Endothelial cell (in vitro differentiated cells): ENCODE data around the gene PIP5KL1. TPM values are rescaled to one million over a fixed set of nuclear protein-coding genes. Genes with fewer than 3 reads are reported as not detected.

Source experiments
- DNase-seq: peaks from one replicate; pipeline ENCODE4 v3.0.0; 2021; ENCODE audit warnings: low spot score
- H3K27ac Mint-ChIP-seq: one replicate; pipeline ENCODE4 v1.8.0; 2021; ENCODE audit warnings: mixed read lengths, inconsistent platforms; ENCODE audit not compliant: unreplicated experiment
- H3K27me3 Mint-ChIP-seq: one replicate; pipeline ENCODE4 v1.8.0; 2021; ENCODE audit warnings: mild to moderate bottlenecking, moderate library complexity, mixed read lengths, inconsistent platforms; ENCODE audit not compliant: unreplicated experiment
- H3K36me3 Mint-ChIP-seq: one replicate; pipeline ENCODE4 v1.8.0; 2021; ENCODE audit warnings: mild to moderate bottlenecking, low read depth, mixed read lengths, inconsistent platforms; ENCODE audit not compliant: unreplicated experiment
- H3K4me1 Mint-ChIP-seq: one replicate; pipeline ENCODE4 v1.8.0; 2021; ENCODE audit warnings: mild to moderate bottlenecking, mixed read lengths, inconsistent platforms; ENCODE audit not compliant: unreplicated experiment
- H3K4me3 Mint-ChIP-seq: one replicate; pipeline ENCODE4 v1.8.0; 2021; ENCODE audit warnings: mild to moderate bottlenecking, mixed read lengths, inconsistent platforms; ENCODE audit not compliant: unreplicated experiment
- H3K9me3 Mint-ChIP-seq: one replicate; pipeline ENCODE4 v1.8.0; 2021; ENCODE audit warnings: mixed read lengths, inconsistent platforms; ENCODE audit not compliant: unreplicated experiment
- CTCF ChIP-seq: fragments of 200-600 bp; sonication (generic); IDR thresholded peaks from one replicate; pipeline ENCODE4 v1.5.0; 2021; ENCODE audit warnings: antibody characterized with exemption; ENCODE audit not compliant: unreplicated experiment
- total RNA-seq: library from RNA; stranded (reverse); fragmentation: NEBNext Ultra II Directional; extraction: Animal tissue kit (Norgen Biotek cat#: 25700); gene quantifications from one replicate; pipeline ENCODE4 v1.2.1, GENCODE V29; 2021; ENCODE audit not compliant: unreplicated experiment

Gene PIP5KL1
- total RNA-seq, 1 donor from 2014 or later = 2.4 TPM

- peaks cover 16% of the 10 kb centered on the region for H3K27me3 Mint-ChIP-seq
- H3K4me3 Mint-ChIP-seq = no peak overlapping the region
- peaks cover 23% of the 10 kb centered on the region for H3K4me1 Mint-ChIP-seq
- no peak for TF ChIP-seq CTCF
- H3K27ac Mint-ChIP-seq = peak overlapping the region; percentile 52
- H3K36me3 Mint-ChIP-seq = no peaks in the 10 kb centered on the region
- no peaks in the 10 kb centered on the region for H3K9me3 Mint-ChIP-seq
- DNase-seq = no peak
Measured at GRCh38 chr9:127940593-127940992, 10.0 kb upstream of the PIP5KL1 start.

GRCh38 chr9:127938298-127938690 is 7.7 kb upstream of the PIP5KL1 start:
- Mint-ChIP-seq H3K27ac (peak overlapping the region; percentile 65), H3K27me3 (peaks cover 17% of the 10 kb centered on the region), H3K9me3 (no peaks in the 10 kb centered on the region), H3K4me3 (peak overlapping the region; percentile 73), H3K4me1 (peaks cover 27% of the 10 kb centered on the region), H3K36me3 (peaks cover 7% of the 10 kb centered on the region)
- TF ChIP-seq CTCF = no peak
- no peak for DNase-seq

- peaks cover 24% of the 10 kb centered on the region for H3K4me1 Mint-ChIP-seq
- peaks cover 11% of the 10 kb centered on the region for H3K27me3 Mint-ChIP-seq
- H3K27ac Mint-ChIP-seq = peak within 1 kb of the TSS; percentile 91
- peak within 1 kb of the TSS; percentile 96 for H3K4me3 Mint-ChIP-seq
- DNase-seq = peak; percentile 81
- TF ChIP-seq CTCF = no peak
- H3K36me3 Mint-ChIP-seq = peaks cover 12% of the 10 kb centered on the region
- no peaks in the 10 kb centered on the region for H3K9me3 Mint-ChIP-seq
Measured at GRCh38 chr9:127937388-127938297, 7.1 kb upstream of the PIP5KL1 start, which contains the start of gene DPM2. DPM2 (minus strand) TSS chr9:127937854; CDS start chr9:127937820, 34 bp downstream.

- TF ChIP-seq CTCF = no peak
- Mint-ChIP-seq H3K27ac (peak overlapping the region; percentile 91), H3K27me3 (peaks cover 11% of the 10 kb centered on the region), H3K4me3 (peak overlapping the region; percentile 96), H3K9me3 (no peaks in the 10 kb centered on the region), H3K4me1 (peaks cover 24% of the 10 kb centered on the region), H3K36me3 (peaks cover 12% of the 10 kb centered on the region)
- no peak for DNase-seq
Measured at GRCh38 chr9:127937056-127937387, 6.4 kb upstream of the PIP5KL1 start.

- Mint-ChIP-seq H3K27me3 (peaks cover 10% of the 10 kb centered on the region), H3K4me1 (peaks cover 26% of the 10 kb centered on the region), H3K27ac (peak overlapping the region; percentile 91), H3K9me3 (no peaks in the 10 kb centered on the region), H3K36me3 (peaks cover 12% of the 10 kb centered on the region), H3K4me3 (peak overlapping the region; percentile 96)
- no peak for TF ChIP-seq CTCF
- no peak for DNase-seq
Measured at GRCh38 chr9:127936347-127936852, 5.8 kb upstream of the PIP5KL1 start.
